HG02938 (cell line): ENCODE measurements around the gene OR52E4.

Experiments used
- ATAC-seq: cut with Tn5 transposase; IDR thresholded peaks from one replicate; pipeline ENCODE4 v1.9.1; 2021; ENCODE audit warnings: mild to moderate bottlenecking, moderate library complexity; ENCODE audit not compliant: unreplicated experiment

OR52E4 gene

GRCh38 chr11:5928811-5929210 lies 48.4 kb downstream of the OR52E4 start:
- ATAC-seq, result no peak

DNA sequence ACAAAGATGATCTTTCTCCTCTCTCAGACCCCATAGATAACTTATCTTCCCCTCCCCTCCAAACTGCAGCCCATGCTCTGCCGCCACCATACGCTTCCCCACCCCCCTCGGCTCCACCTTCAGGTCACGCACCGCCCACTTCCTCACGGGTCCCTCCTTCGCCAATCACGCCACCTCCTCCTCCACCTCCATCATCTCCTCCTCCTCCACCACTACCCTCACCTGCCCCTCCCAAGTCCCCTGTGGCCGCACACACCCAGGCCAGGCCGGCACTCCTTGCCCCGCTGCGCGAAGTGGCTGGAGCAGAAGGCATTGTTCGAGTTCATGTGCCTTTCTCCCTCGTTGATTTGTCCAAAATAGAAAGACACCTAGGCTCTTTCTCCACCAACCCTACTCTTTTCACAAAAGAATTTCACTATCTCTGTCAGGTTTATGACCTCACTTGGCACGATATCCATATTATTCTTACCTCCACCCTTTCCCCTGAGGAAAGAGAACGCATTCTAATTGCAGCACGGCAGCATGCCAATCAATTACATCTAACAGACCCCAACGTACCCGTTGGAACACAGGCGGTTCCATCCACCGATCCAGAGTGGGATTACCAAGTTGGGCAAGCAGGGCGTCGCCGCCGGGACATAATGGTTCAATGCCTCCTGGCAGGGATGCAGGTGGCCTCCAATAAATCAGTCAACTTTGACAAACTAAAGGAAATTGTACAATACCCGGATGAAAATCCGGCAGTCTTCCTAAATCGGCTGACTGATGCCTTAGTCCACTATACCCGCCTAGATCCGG lies 49.3 kb downstream of the OR52E4 start:
- ATAC-seq, result no peak

- no peak for ATAC-seq
Measured at GRCh38 chr11:5930614-5931013, 50.2 kb downstream of the OR52E4 start.

- ATAC-seq, result no peak
Measured at GRCh38 chr11:5931061-5931460, 50.6 kb downstream of the OR52E4 start.

DNA sequence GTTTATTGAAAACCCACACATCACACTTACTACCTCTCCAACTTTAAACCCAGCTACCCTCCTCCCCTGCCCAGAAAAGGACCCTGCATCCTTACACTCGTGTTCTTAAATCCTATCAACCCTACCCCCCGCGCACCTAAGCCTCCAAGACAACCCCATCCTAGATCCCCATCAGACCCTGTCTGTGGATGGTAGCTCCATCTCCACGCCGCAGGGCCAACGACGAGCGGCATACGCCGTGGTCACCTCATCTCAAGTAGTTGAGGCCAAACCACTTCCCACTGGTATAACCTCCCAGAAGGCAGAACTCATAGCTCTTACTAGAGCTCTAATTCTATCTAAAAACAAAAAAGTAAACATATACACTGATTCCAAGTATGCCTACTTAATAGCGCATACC lies 52.2 kb downstream of the OR52E4 start:
- no peak for ATAC-seq

DNA sequence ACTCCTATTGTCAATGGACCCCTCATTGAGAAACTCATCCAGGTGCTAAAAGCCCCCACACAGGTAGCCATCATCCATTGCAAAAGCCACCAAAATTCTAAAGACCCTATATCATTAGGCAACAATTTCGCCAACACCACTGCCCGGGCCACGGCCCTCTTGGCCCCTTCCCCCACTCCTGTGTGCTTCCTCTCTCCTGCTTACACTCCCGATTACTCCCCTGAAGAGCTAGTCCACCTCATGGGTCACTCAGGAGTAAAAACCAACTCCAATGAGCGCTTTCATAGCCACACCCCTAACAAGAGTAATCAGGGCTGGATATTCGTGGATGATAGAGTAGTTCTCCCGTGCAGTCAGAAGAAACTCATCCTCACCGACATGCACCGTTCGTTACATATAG lies 52.7 kb downstream of the OR52E4 start:
- ATAC-seq, result no peak
